Measurements from ENCODE around the gene IGFBP4.

The IGFBP4 gene

GRCh38 chr17:40471846-40472732 lies 28.8 kb downstream of the IGFBP4 start:
- no peak for TF ChIP-seq CTCF (IDR thresholded peaks at IDR 0.05; ENCODE audit: extremely low read depth, insufficient read depth, missing control alignments)
- DNase-seq (ENCODE audit: low spot score) = no peak
- in situ Hi-C loops (cut with MboI; ENCODE audit: low pct_unique_long_range_greater_than_20kb, low sequenced_read_pairs, unreplicated experiment) = no loop called here

- DNase-seq (ENCODE audit: low spot score) = no peak
- in situ Hi-C loops (cut with MboI; ENCODE audit: low pct_unique_long_range_greater_than_20kb, low sequenced_read_pairs, unreplicated experiment) = no loop called here
- TF ChIP-seq CTCF (IDR thresholded peaks at IDR 0.05; ENCODE audit: extremely low read depth, insufficient read depth, missing control alignments) = no peak
Observed at GRCh38 chr17:40472733-40473452, 29.6 kb downstream of the IGFBP4 start.

GRCh38 chr17:40473573-40474365 lies 30.5 kb downstream of the IGFBP4 start:
- DNase-seq (ENCODE audit: low spot score) = no peak
- no peak for TF ChIP-seq CTCF (IDR thresholded peaks at IDR 0.05; ENCODE audit: extremely low read depth, insufficient read depth, missing control alignments)
- in situ Hi-C loops (cut with MboI; ENCODE audit: low pct_unique_long_range_greater_than_20kb, low sequenced_read_pairs, unreplicated experiment) = no loop called here

GRCh38 chr17:40474419-40475002 lies 31.3 kb downstream of the IGFBP4 start:
- in situ Hi-C loops (cut with MboI; ENCODE audit: low pct_unique_long_range_greater_than_20kb, low sequenced_read_pairs, unreplicated experiment) = no loop called here
- no peak for TF ChIP-seq CTCF (IDR thresholded peaks at IDR 0.05; ENCODE audit: extremely low read depth, insufficient read depth, missing control alignments)
- DNase-seq (ENCODE audit: low spot score) = no peak

GRCh38 chr17:40475234-40475908 lies 32.1 kb downstream of the IGFBP4 start:
- in situ Hi-C loops (cut with MboI; ENCODE audit: low pct_unique_long_range_greater_than_20kb, low sequenced_read_pairs, unreplicated experiment) = no loop called here
- no peak for DNase-seq (ENCODE audit: low spot score)
- no peak for TF ChIP-seq CTCF (IDR thresholded peaks at IDR 0.05; ENCODE audit: extremely low read depth, insufficient read depth, missing control alignments)

All from GM13977 (cell line).